HTERT RPE-1 (cell line): ENCODE measurements around the gene TP53RK.

Experiments
- in situ Hi-C: fragments of 300-500 bp; cut with MboI; formaldehyde crosslinking; loops from 4 replicates; pipeline ENCODE4 v1.14.3; 2020; ENCODE audit warnings: low sequenced_read_pairs

The TP53RK gene

GRCh38 chr20:46641424-46641823 lies 47.8 kb downstream of the TP53RK start:
- in situ Hi-C loops = no loop called here

- in situ Hi-C loops = no loop called here
These were observed 48.5 kb downstream of the TP53RK start for GRCh38 chr20:46640536-46641311.

- in situ Hi-C loops = no loop called here
These were observed 49.2 kb downstream of the TP53RK start for GRCh38 chr20:46640044-46640443.

- in situ Hi-C loops = no loop called here
These were observed 49.7 kb downstream of the TP53RK start for GRCh38 chr20:46639587-46639986.

- in situ Hi-C loops = no loop called here
These were observed 50.4 kb downstream of the TP53RK start for GRCh38 chr20:46638898-46639274.

GRCh38 chr20:46638134-46638897 lies 50.9 kb downstream of the TP53RK start:
- in situ Hi-C loops = no loop called here

GRCh38 chr20:46637427-46638133 lies 51.7 kb downstream of the TP53RK start:
- in situ Hi-C loops = no loop called here

- in situ Hi-C loops = no loop called here
These were observed 52.2 kb downstream of the TP53RK start for GRCh38 chr20:46637020-46637419.

- in situ Hi-C loops = no loop called here
These were observed 52.7 kb downstream of the TP53RK start for GRCh38 chr20:46636514-46636913.

GRCh38 chr20:46635514-46636136 lies 53.6 kb downstream of the TP53RK start:
- in situ Hi-C loops = no loop called here

GRCh38 chr20:46634528-46634927 lies 54.7 kb downstream of the TP53RK start:
- in situ Hi-C loops = no loop called here
